Spleen (tissue), 11 donors: ENCODE results near the gene GRIP1. TPM values are rescaled to one million over a fixed set of nuclear protein-coding genes. Genes with fewer than 3 reads are reported as not detected.

Experiments
- DNase-seq: peaks from one replicate; pipeline ENCODE4 v3.0.0-alpha.2; 2020
- H3K27ac ChIP-seq, 8 donors: fragments of 200-600 bp; sonication (generic) in 7 of 8; 1 replicate in 4 of 8; 2 replicates in 4 of 8; pipeline versions ENCODE4 v1.5.0 to v1.8.0; 2016 to 2021; ENCODE audit warnings: inconsistent platforms in 4 of 8, mild to moderate bottlenecking in 4 of 8, moderate library complexity in 1 of 8
- H3K27me3 ChIP-seq, 7 donors: fragments of 200-600 bp; sonication (generic) in 6 of 7; replicated peaks in 1 of 7; 1 replicate in 4 of 7; 2 replicates in 3 of 7; pipeline versions ENCODE4 v1.5.0 to v1.8.0; 2016 to 2021; ENCODE audit warnings: inconsistent platforms in 3 of 7, mild to moderate bottlenecking in 1 of 7
- H3K36me3 ChIP-seq, 6 donors: fragments of 200-600 bp; sonication (generic) in 5 of 6; 1 replicate in 4 of 6; 2 replicates in 2 of 6; pipeline versions ENCODE4 v1.5.0 to v1.8.0; 2016 to 2021; ENCODE audit warnings: inconsistent platforms in 2 of 6
- H3K4me1 ChIP-seq, 6 donors: fragments of 200-600 bp; sonication (generic) in 5 of 6; 1 replicate in 3 of 6; 2 replicates in 3 of 6; pipeline versions ENCODE4 v1.5.0 to v1.8.0; 2016 to 2021; ENCODE audit warnings: inconsistent platforms in 3 of 6
- H3K4me3 ChIP-seq, 8 donors: fragments of 200-600 bp; sonication (generic) in 7 of 8; 1 replicate in 4 of 8; 2 replicates in 4 of 8; pipeline versions ENCODE4 v1.5.0 to v1.8.0; 2016 to 2021; ENCODE audit warnings: inconsistent platforms in 4 of 8, mild to moderate bottlenecking in 4 of 8, moderate library complexity in 2 of 8
- H3K9me3 ChIP-seq, 8 donors: fragments of 200-600 bp; sonication (generic) in 7 of 8; 1 replicate in 4 of 8; 2 replicates in 4 of 8; pipeline versions ENCODE4 v1.5.0 to v1.8.0; 2016 to 2021; ENCODE audit warnings: inconsistent platforms in 4 of 8
- CTCF ChIP-seq, 11 experiments: fragments of 200-600 bp in 7 of 11; fragments of 450-650 bp in 4 of 11; sonication (generic) in 4 of 11; IDR thresholded peaks in 8 of 11; conservative IDR thresholded peaks in 3 of 11; 1 replicate in 7 of 11; 2 replicates in 4 of 11; pipeline versions ENCODE4 v1.4.0 to v1.8.0; 2016 to 2021; ENCODE audit warnings: antibody characterized with exemption in 11 of 11, inconsistent platforms in 4 of 11, mild to moderate bottlenecking in 1 of 11
- POLR2A ChIP-seq, 3 donors: fragments of 450-650 bp; IDR thresholded peaks; one replicate each; pipeline ENCODE4 v1.5.1; 2017; ENCODE audit warnings: antibody characterized with exemption in 3 of 3, mild to moderate bottlenecking in 1 of 3
- POLR2AphosphoS5 ChIP-seq, 3 donors: sonication (generic); formaldehyde crosslinking; IDR thresholded peaks; one replicate each; pipeline ENCODE4 v1.5.1; 2017; ENCODE audit warnings: antibody characterized with exemption in 3 of 3
- WGBS, 5 donors: extraction: QIAGEN DNeasy Blood & Tissue Kit in 3 of 5; methylation state at CpG; one replicate each; pipeline versions ENCODE4 v1.1.5 to v1.1.7; 2013 to 2018; 5-methylcytosine and 5-hydroxymethylcytosine counted together
- intact Hi-C: fragments of 100-400 bp; cut with DNase I; formaldehyde crosslinking; loops from one replicate; pipeline ENCODE4 v1.15.0; 2023; ENCODE audit warnings: low total_unique reads
- polyA plus RNA-seq, 3 donors: library from polyadenylated mRNA; stranded (reverse); fragments of 200-250 nt; gene quantifications; one replicate each; pipeline ENCODE4 v1.2.1, GENCODE V29; 2013
- total RNA-seq, 7 donors: library from RNA; depleted of rRNA in 3 of 7; stranded (reverse); fragments of >200 nt in 3 of 7; fragmentation: NEBNext Ultra II Directional in 4 of 7; extraction: Animal tissue kit (Norgen Biotek cat#: 25700) in 4 of 7; gene quantifications; one replicate each; pipeline versions ENCODE4 v1.1.0 to v1.2.1, GENCODE V29; 2016 to 2021
- donor health status: healthy with polysubstance abuse.
- donor health status: DM: no; HTN: no; CAD: no; lungs with moderate emphysema.
- donor health status: DM: no; HTN: no; CAD: no.
- donor health status: Bipolar disorder and iron deficiency.
- donor health status: healthy.
- donor health status: DM: no; HTN: no; CAD: no.
- donor health status: DM: yes; HTN: yes; CAD: no.

GRIP1 gene
- total and polyA plus RNA-seq, 10 donors, result 0.35 to 15.2 (median 4.8) TPM

GRCh38 chr12:66573605-66574004, 105.3 kb downstream of the GRIP1 start:
- Histone ChIP-seq H3K4me3 (no peak overlapping the region), H3K36me3 (no peaks in the 10 kb centered on the region), H3K27me3 (no peaks in the 10 kb centered on the region), H3K9me3 (no peaks in the 10 kb centered on the region), H3K27ac (no peak overlapping the region), H3K4me1 (no peaks in the 10 kb centered on the region)
- TF ChIP-seq POLR2A (IDR thresholded peaks at IDR 0.05) (no peak), POLR2AphosphoS5 (IDR thresholded peaks at IDR 0.05) (no peak), CTCF (IDR thresholded peaks at IDR 0.05 in 8 of 11, conservative IDR thresholded peaks at IDR 0.05 in 3 of 11) (no peak)
- DNase-seq, result no peak
- intact Hi-C loops, result no loop called here
- 72 to 86% (median 85%) methylated on average over 5 of the region's 5 CpGs for WGBS, 5 donors

GRCh38 chr12:66572845-66573244, 106.0 kb downstream of the GRIP1 start:
- H3K27me3 ChIP-seq, result no peaks in the 10 kb centered on the region
- 94 to 98% (median 96%) methylated on average over 6 of the region's 6 CpGs for WGBS, 5 donors

GRCh38 chr12:66571361-66571915, 107.4 kb downstream of the GRIP1 start:
- 88 to 100% (median 91%) methylated on average over 1 of the region's 1 CpG for WGBS, 5 donors
- no peaks in the 10 kb centered on the region for H3K27me3 ChIP-seq
- H3K4me1 ChIP-seq, result no peaks in the 10 kb centered on the region
- no peak for DNase-seq
- intact Hi-C loops, result no loop called here
- no peaks in the 10 kb centered on the region for H3K9me3 ChIP-seq
- H3K36me3 ChIP-seq, result no peaks in the 10 kb centered on the region
- H3K27ac ChIP-seq, result no peak overlapping the region
- TF ChIP-seq POLR2AphosphoS5 (IDR thresholded peaks at IDR 0.05) (no peak), CTCF (IDR thresholded peaks at IDR 0.05 in 8 of 11, conservative IDR thresholded peaks at IDR 0.05 in 3 of 11) (no peak), POLR2A (IDR thresholded peaks at IDR 0.05) (no peak)
- H3K4me3 ChIP-seq, result no peak overlapping the region

More at GRCh38 chr12:66572845-66573244, 106.0 kb downstream of the GRIP1 start:
- intact Hi-C loops, result no loop called here
- no peak overlapping the region for H3K27ac ChIP-seq
- no peaks in the 10 kb centered on the region for H3K9me3 ChIP-seq
- no peak overlapping the region for H3K4me3 ChIP-seq
- H3K36me3 ChIP-seq, result no peaks in the 10 kb centered on the region
- no peaks in the 10 kb centered on the region for H3K4me1 ChIP-seq
- no peak for TF ChIP-seq POLR2AphosphoS5 (IDR thresholded peaks at IDR 0.05)
- no peak for TF ChIP-seq POLR2A (IDR thresholded peaks at IDR 0.05)
- no peak for TF ChIP-seq CTCF (IDR thresholded peaks at IDR 0.05 in 8 of 11, conservative IDR thresholded peaks at IDR 0.05 in 3 of 11)
- no peak for DNase-seq

- Histone ChIP-seq H3K4me3 (no peak overlapping the region), H3K4me1 (no peaks in the 10 kb centered on the region), H3K9me3 (peaks cover 0 to 69% (median 47%) of the 10 kb centered on the region in 8 donors), H3K27me3 (no peaks in the 10 kb centered on the region), H3K36me3 (no peaks in the 10 kb centered on the region), H3K27ac (no peak overlapping the region)
- no peak for TF ChIP-seq POLR2A (IDR thresholded peaks at IDR 0.05)
- no peak for TF ChIP-seq CTCF (IDR thresholded peaks at IDR 0.05 in 8 of 11, conservative IDR thresholded peaks at IDR 0.05 in 3 of 11)
- TF ChIP-seq POLR2AphosphoS5 (IDR thresholded peaks at IDR 0.05), result no peak
- DNase-seq, result no peak
- intact Hi-C loops, result no loop called here
Measured at GRCh38 chr12:66563220-66563619, 115.7 kb downstream of the GRIP1 start.
